ENCODE measurements around the gene PCNX4. TPM values are rescaled to one million over a fixed set of nuclear protein-coding genes. Genes with fewer than 3 reads are reported as not detected.

Gene PCNX4
- polyA plus RNA-seq, 1 donor = 120 TPM

DNA sequence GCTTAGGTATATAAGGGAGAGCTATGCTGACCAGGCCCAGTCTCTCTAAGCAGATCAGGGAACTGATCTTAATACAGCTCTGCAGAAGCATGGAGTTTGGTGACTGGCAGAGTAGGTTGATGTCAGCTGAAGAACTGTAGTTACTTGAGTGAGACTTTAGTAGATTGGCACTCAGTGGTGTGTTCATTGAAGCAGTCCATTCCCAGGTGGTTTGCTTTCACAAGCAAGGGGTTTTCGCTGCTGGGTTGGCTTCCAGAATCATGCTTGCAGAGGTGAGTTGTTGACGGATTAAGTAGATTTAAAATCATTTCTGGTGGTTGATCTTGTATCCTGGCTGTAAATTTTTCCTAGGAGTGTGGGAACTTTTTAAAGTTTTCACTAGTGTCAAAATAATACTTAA is 80.0 kb downstream of the PCNX4 start:
- no peak for DNase-seq

DNA sequence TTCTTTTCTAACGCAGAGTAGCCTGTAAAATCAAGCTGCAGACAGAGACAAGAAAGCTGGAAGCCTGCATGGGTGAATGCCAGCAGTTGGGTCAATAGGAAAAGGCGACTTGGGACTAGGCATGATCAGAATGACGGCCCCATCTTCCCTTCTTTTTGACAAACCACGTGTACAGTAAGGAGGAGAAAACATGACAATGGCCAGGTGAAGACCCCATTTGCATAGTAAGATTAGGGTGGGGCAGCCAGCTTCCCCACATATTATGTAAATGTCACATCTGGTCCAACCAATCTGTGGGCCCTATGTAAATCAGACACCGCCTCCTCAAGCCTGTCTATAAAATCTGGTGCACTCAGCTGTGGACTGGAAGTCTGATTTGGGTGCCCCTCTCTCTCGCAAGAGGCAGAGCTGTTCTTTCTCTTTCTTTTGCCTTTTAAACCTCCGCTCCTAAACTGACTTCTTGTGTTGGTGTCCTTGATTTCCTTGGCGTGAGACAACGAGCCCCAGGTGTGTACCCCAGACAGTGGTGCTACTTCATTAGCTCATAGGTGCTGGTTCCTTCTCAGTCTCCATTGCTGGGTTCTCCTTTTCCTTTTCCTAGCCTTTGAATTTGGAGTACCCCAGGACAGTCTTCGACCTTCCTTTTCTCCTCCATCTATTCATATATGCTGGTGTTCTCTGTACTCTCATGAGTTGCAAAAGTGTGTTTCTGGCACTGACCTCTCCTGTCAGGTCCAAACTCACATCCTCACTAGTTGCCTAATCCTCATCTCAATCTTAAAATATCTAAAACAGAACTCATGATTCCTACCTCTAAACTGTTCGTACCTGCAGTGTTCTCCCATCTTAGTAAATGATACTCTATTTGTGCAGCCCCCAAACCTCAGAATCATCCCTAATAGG is 82.9 kb downstream of the PCNX4 start:
- no peak for DNase-seq

DNA sequence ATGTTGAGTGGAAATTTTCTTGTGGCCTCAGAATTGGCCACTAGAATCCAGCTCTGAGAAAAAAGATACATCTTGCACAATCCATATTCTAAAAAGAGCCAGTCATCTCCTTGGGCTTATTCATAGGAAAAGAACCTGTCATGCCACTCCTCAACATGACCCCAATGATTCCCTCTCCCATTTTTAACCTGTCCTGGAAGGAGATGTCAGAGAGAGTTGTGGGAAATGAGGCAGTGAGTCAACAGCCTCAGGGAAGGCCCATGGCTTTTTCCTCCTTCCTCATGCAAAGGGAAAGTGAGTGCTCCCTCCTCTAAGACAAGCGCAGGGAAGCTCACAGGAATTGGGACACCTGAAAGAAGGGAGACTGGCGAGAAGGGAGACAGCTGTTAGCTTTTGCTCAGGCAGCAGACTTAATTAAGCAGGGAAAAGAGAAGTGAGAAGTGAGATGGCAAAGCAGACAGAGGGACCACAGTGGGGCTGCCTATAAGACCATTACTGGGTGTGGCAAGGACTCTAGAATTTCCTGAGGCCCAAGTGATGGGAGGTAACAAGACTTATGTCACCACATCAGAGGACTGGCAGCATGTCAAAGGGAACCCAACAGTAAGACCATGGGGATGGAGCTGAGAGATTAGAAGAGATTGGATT is 83.7 kb downstream of the PCNX4 start:
- no peak for DNase-seq

DNA sequence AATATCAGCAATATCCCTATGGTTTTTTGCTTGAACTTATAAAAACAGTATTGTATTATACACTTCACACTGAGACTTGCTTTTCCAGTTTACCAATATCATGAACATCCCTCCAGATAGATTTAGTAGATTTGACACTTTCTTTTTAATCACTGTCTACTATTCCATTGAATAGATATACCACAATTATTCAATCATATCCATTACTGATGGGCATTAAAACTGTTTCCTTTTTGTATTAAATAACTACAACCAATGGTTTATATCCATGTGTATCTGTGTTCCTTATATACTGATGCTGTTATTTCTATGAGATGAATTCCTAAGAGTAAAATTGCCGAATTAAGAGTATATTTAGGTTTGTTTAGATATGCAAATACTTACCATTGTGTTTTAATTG is 86.4 kb downstream of the PCNX4 start:
- DNase-seq = no peak

DNA sequence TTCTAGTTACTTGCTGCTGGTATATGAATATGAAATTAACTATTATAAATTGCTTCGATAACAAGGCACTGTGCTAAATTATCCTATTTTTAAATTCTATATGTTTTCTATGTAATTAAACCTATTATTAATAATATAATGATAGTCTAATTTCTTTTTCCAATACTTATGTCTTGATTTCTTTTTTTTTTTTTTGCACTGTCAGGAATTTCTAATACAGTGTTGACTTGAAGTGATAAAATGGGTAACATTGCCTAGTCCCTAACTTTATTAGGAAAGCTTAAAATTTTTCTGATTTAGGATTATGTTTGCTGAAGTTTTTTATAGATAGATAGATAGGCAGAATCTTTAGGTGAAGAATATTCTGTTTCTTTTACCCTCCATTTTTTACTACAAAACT is 87.1 kb downstream of the PCNX4 start:
- no peak for DNase-seq

DNA sequence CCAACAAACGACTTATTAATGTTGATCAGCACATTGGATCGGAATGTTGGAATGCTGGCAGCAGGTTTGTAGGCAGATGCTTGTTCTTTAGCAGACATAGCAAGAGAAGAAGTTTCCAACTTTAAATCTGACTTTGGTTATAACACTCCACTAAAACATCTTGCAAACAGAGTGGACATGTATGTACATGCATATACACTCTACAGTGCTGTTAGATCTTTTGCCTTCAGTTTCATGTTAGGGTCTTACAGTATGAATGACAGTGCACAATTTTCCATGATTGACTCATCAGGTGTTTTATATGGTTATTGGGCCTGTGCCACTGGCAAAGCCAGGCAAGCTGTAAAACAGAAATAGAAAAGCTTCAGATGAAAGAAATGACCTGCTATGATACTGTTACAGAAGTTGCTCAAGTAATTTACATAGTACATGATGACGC is 87.7 kb downstream of the PCNX4 start:
- DNase-seq = no peak

DNA sequence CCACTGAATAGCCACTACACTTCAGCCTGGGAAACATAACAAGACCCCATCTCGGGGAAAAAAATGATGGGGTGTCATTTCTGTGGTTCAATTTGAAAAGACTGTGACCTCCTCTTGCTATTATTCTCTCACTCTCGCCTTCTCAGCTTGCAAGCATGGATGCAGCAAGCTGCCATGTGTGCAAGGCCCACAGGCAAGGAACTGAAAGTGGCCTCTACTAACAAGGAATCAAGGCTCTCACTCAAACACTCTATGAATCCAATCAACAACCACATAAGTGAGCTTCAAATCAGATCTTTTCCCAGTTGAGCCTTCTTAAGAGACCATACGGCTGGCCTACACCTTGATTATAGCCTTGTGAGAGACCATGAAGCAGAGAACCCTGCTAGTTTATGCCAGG is 91.4 kb downstream of the PCNX4 start:
- no peak for DNase-seq

DNA sequence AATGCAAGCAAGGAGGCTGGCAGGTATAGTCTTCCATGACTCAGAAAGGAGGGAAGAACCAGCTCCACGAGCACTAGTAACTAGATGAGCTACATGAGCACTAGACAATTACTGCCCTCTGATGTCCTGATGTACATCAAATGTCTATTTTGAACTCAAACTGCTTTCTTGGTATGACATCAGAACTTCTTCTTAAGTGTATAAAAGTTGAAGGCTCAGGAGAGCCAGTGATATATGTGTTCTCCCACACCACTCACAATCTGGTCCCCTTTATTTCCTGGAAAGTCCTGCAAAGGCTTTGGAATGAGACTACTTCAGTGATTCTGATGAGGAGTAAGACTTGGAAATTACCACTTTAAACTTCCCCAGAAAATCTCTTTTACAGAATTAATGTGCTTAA is 92.0 kb downstream of the PCNX4 start:
- no peak for DNase-seq

DNA sequence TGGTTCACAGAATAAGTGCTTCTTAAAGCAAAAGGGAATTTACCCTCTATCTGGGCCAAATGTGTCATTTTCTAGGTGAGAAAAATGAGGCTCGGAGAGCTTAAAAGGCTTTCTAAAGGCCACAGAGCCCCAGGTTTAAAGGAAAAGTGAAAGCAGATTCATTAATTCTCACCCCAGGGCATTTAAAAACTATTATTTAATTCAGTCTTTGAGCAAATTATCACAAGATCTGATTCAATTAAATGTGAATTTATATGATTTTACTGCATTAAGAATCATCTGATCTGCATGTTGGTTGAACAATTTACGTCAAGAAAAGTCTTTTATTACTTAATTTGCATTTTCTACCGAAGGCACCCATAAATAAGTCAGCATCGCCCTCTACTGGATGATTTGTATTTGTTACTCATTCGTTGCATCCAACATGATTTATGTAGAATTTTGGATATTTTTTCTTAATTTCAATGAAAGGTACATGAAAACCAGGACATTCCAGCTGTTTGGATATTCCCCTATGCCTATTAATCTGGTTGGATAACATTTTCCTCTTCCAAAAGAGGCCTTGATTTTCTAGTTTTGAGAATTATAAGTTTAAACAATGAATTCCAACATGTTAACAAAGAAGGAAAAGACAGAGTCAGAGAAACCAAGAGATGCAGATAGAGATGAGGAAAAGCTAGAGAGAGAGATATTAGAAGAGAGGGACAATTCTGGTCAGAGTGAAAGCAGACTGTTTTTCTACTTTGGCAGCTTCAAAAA is 92.6 kb downstream of the PCNX4 start:
- peak; percentile 80 for DNase-seq

DNA sequence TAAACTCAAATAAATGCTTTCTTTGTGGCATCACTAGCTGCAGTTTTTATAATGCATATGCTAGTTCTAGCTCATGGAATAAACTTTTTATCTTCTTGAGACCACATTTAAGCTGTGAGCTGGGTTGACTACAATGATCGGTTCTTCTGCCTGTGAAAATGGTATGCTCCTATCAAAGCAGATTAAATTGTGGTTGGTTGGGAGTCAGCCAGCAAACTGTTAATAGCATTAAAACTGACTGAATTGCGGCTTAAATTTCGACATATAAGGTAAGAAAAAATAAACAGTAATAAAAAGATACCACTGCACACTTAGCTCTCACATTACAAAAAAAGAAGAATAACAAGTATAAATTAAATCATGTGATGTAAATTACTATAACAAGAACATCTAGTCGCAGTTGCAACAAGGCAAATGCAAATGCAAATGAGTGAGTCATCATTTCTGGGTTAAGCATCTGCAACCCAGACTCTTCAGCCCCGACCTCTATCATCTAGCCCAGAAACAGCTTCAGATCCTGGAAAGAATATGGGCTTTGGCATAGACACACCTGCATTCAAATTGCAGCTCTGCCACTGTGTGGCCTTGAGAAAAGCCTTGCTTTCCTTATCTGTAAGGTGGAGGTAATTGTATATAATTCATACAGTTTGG is 93.3 kb downstream of the PCNX4 start:
- DNase-seq = no peak

DNA sequence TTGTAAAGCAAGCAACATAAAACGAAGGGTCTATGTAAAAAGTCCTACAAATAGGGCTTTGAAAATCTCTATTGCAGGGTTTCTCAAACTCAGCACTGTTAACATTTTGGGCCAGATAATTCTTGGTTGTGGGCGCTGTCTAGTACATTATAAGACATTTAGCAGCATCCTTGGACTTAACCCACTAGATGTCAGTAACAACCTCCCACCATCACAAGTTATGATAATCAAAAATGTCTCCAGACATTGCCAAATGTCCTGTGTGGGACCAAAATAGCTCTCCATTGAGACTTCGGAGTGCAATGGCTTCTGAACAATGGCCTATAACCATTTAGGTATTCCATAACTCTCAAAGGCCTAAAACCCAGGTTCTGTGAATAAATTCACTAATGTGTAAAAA is 96.4 kb downstream of the PCNX4 start:
- no peak for DNase-seq

DNA sequence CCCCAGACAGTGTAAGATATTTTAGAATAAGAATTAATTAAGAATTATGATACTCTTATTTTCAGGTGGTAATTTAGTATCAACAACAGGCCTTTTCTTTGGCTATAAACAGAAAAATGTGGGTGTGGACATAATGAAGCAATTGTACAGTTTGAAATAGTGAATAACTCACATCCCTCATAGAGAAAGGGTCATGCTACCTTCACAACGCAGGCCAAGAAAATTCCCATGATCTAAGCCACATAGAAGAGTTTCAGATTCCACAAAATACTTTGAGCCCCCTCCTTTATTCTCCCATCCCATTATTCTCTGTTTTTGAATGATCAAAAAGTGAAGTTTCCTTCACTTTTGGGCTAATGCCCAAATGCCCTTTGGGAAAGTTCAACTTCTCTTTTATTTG is 97.0 kb downstream of the PCNX4 start:
- DNase-seq = no peak

DNA sequence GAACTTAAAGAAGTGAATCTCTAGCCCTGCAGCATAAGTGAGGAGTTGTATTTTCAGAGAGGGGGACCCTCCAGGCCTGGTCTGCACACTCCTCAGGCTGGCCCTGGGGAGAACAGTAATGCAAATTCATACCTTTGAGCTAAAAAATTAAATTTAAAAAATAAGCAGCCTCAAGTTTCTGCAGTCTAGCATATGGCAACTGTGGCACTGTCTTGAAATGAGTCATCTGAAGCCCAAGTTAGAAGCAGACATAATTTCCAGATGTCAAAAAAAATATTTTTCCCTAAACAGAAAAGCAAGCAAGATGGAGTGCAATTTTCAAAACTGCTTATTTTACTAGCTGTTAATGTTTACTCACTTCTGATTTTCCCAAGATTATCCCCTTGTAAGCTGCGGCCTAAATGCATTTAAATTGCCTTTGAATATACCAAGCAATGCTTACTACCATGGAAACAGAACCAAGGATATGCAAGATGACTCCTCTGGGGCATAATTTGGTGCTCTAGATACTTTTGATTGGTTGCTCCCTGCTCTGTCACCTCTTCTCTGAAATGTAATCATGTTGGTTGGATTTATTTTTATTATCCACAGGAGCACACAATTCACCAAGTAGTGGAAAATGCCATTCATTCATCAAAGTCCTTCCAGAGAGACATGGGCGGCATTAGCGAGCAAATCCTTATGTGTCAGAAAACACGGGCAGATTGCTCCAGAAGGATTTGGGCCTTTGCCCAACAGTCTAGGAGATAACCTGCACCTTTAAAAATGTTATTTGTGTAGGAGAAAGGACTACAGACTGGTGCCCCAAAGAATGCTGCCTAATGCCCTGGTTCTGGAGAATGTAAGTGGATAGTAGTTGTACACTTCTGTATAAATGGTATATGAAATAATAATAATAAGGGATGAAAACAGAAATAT is 98.5 kb downstream of the PCNX4 start:
- DNase-seq = no peak

DNA sequence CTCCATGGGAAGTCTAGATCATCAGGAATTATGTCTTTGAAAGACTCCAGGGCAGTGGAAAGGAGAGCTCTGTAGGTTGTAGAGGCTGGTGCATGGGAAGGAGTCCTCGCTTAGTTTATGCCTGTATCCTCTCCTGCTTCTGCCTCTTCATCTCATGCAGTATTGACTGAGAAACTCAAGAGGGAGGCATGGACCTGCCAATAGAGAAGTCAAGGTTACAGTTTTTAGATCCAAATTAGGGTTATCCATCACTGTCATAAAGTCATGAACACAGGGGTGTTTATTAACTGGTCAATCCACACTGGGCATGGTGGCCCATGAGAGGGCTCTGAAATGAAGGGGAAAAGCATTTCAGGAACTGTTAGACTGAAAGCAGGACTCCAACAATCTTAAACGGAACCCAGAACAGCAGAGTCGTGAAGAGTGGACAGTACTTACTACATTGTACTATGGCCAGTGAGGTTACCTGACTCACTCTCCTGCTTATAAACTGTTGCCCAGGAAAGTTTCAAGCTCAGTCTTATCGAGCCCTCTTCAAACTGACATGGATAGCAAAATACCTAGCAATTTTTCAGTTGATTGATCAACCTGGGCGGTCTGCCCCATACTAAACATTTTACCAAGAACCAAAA is 103.6 kb downstream of the PCNX4 start:
- no peak for DNase-seq

DNA sequence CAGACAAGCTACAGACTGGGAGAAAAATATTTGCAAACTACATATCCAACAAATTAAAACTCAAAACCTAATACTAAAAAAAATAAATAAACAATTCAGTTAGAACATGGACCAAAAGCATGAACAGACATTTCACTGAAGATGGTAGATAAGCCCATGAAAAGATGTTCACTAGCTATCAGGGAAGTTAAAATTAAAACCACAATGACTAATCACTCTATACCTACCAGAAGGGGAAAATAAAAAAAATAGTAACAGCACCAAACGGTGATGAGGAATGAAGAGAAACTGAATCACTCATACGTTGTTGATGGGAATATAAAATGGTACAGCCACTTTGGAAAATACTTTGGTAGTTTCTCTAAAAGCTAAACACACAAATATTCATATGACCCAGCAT is 104.6 kb downstream of the PCNX4 start:
- no peak for DNase-seq

DNA sequence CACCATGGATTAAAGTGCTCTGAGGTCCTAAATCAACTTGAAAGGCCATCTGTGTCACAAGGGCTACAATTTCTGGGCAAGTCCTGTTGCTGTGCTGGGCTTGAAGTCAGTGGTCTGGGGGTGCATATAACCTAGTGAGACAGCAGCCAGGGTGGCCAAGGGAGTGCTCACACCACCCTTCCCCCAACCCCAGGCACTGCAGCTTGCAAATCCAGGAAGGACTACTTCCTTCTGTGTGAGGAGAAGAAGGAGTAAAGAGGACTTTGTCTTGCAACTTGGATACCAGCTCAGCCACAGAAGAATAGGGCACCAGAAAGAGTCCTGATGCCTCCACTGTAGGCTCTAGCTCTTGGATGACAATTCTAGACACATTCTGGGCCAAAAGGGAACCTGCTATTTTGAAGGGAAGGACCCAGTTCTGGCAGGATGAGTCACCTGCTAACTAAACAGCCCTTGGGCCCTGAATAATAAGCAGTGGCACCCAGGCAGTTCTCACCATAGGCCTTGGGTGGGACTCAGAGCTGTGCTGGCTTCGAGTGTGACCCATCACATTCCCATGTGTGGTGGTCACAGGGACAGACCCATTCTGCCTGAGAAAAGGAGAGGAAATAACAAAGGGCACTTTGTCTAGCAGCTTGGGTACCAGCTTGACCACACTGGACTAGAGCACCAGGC is 106.0 kb downstream of the PCNX4 start:
- no peak for DNase-seq

DNA sequence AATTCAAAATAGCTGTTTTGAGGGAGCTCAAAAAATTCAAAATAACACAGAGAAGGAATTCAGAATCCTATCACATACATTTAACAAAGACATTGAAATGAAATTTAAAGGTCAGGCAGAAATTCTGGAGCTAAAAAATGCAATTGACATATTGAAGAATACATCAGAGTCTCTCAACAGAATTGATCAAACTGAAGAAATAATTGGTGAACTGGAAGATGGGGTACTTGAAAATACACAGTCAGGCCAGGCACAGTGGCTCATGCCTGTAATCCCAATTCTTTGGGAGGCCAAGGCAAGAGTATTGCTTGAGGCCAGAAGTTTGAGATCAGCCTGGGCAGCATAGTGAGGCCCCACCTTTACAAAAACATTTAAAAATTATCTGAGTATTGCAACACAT is 107.6 kb downstream of the PCNX4 start:
- no peak for DNase-seq

DNA sequence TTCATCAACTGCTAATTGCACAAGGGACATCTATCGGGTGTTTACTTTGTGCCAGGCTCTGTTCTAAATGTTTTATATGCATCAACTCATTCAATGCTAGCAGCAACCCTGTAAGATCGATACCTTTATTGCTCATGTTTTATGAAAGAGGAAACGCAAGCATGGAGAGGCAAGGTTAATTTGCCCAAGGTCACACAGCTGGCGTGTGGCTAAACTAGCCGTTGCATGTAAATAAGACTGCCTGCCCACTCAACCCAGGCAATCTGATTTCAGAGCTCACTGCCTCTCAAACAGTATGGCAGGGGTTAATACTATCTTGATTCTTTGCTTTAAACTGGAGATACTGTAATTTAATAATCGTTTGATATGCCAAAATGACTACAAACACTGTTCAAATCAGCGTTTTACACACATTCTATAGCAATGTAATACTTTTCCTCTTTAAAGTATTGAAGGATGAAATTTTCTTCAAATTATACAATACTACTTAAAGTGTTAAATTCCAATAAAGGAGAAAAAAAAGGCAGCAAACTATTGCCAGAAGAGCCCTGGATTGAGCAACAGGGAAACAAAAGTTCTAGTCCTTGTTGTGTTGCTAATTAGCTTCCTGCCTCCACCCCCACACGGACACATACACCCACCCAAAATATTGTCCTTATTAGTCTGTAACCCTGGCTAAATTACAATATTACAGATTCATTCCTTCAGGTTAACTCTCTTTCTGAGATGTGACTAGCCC is 112.5 kb downstream of the PCNX4 start:
- DNase-seq = no peak

All from left kidney (tissue), 2 donors.